HL-60/S4 treated with retinoic acid at 250 ng/mL for 4 days and 3 days (cell line): ENCODE results near the gene ZDHHC14.
"Not testable (repeated sequence)": the region's sequence is repeated elsewhere in the genome, so short reads cannot be mapped to it uniquely, and the experiment has no call there.

Source experiments
- in situ Hi-C: fragments of 300-500 bp; cut with MboI; formaldehyde crosslinking; loops from 2 replicates; pipeline ENCODE4 v1.7.0; 2022; ENCODE audit warnings: low sequenced_read_pairs

The ZDHHC14 gene

DNA sequence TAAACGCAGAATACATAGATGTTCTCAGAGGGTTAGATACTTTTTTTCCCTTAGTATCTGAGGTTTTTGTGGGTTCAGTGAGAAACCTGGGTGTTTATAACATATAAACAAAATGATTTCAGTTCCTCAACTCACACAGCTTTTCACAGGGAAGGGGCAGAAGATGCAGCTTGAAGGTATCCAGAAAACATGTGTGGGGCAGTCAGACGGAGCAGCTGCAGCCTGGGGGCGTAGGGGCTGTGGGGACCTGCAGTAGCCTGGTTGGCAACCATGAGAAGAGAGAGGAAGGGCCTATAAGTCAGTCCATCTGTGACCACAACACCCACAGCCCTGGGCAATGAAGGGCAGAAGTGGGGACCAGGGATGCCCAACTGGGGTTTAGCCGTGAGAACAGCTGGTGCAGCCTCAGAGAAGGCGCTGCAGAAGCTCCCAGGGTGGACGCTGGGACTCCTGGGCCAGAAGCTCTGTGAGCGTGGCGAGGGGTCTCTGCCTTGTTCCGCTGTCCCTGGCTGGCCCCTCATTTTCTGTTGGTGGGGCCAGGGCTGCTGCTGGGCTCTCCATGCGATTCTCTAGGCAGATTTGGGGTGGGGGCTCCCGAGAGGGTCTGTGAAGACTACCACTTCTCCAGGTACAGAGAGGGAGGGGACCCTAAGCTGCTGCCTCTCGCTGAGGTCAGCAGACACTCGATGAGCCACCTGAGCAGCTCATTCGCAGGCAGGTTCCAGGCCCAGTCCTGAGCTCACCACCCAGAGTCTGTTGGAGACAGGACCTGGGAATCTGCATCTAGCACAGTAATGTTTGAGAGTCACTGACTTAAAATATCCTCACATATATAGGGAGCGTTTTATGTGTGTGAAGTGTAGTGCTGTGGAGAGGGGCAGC lies 181.2 kb downstream of the ZDHHC14 start:
- in situ Hi-C loops, result no loop called here

DNA sequence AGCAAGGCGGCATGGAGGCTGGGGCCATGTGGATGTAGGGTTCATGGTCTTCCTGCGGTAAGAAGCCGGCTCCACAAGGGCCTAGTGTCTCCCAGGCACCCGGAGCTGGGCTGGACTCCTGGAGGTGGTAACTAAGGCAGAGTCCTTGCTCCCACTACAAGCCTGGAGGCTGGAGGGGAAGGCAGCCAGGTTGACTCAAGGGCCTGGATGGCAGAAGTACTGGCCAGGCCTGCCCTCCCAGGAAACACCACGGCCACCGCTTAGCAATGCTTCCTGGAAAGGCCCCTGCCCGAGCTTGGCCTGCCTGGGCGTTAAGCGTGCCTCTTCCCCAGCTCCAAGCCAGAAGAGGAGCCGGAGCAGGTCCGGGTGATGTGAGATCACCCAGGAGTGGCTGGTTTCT lies 182.0 kb downstream of the ZDHHC14 start:
- in situ Hi-C loops, result no loop called here

DNA sequence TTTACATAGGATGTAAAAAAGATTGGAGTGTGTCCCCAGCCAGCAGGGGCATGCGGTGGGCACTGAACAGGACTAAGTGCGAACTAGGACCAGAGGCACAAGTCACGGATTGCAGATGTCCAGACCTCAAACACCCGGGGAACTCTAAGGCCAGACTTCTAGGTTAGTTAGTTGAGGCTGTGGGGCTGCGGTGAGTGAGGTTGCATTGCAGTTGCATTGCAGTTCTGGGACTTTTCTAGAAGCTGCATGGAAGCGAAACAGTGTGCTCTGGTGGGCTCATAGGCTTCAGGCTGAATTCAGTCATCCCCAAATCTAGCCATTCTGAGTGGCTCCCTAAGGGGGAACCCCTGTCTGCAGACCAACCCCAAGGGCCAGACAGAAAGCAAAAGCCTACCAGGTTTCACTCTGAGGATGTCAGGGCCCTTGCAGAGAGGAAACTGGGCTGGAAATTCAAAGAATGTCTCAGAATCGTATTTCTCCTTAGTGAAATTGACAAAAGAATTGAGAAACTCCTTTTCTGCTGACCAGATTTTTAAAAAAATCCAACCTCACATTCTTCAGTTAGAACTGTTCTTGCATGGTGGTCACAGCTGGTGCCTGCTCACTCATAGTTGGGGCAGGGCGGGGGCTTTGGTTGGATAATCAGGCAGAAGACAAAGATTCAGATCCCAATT lies 182.8 kb downstream of the ZDHHC14 start:
- in situ Hi-C loops, result no loop called here

DNA sequence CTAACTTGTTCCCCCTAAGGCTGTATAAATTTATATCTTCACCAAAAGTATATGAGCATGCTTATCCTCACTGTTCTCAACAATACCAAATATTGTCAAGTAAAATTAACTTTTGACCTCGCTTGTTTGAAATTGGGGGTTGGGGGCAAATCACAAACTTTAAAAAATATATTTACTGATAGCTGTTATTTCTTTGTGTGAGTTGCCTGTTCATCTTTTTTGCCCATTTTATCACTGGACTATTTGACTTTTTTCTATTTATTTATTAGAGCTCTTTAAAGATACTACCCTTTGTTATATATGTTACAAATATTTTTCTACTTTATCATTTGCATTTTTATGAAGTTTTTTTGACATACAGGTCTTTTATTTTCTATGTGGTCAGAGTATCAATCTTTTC lies 187.7 kb downstream of the ZDHHC14 start:
- in situ Hi-C loops, result no loop called here

DNA sequence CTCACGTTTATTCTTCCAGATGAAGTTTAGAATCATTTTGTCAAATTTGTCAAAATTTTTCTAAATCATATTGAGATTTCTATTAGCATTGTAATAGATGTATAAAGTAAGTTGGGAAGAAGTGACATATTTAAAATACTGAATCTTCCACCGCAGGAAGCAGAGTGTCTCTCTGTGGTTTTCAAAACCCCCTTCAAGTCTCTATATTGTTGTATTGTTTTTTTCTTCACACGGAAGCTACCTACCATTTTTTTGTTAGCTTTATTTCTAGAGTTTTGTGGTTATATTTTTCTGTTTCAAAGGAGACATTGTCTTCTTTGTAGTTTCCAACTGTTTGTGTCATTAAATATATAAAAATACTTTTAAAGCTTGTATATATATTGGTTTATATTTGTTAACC lies 188.6 kb downstream of the ZDHHC14 start:
- in situ Hi-C loops, result no loop called here

DNA sequence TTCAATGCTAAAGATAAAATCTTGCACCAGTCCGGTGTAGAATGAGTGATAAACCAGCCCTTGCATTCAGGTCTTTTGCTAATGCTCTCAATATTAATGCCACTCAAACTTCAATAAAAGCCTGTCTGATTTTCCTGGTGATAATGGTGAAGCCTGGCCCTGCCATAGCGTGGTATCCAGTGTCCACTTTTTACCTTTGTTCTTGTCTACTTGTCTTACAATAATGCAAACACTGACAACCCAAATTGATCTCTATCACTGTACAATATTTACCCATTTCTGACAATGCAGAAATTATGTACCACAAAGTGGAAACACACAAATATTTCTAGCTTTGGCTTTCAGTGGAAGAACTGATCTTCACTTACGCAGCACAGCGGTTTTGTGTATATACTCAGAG lies 189.1 kb downstream of the ZDHHC14 start:
- in situ Hi-C loops, result no loop called here

DNA sequence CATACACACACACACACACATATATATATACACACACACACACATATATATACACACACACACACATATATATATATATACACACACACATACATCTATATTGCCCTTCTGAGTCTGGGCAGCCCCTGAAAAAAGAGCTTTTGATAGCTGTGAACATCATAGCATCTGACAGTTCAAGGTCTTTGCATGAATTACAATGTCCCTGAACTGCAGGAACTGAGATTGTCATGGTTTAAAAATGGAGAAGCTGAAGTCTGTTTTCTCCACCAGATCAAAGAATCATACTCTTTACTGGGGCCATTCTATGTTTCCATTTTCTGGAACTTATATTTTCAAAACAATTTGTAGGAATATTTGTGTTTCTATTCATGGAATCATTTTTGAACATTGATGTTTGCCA lies 189.8 kb downstream of the ZDHHC14 start:
- in situ Hi-C loops, result no loop called here

DNA sequence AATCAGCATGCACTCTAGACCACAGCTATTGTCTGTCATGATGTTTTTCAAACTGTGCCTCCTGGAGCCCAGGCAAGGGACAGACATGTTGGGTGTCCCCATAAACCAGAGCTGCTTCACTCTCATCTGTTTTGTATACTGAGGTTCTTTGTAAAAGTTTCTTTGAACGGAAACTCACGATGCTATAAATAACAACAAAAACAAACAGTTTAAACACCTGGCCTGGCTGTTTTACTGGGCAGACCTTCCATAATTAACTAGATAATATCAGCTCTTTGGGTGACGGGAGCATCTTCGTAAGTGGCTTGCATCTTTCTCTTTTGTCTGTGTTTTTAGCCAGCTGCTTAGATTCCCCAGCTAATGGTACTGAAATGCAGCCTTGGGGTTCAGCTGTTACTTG lies 190.3 kb downstream of the ZDHHC14 start:
- in situ Hi-C loops, result no loop called here

DNA sequence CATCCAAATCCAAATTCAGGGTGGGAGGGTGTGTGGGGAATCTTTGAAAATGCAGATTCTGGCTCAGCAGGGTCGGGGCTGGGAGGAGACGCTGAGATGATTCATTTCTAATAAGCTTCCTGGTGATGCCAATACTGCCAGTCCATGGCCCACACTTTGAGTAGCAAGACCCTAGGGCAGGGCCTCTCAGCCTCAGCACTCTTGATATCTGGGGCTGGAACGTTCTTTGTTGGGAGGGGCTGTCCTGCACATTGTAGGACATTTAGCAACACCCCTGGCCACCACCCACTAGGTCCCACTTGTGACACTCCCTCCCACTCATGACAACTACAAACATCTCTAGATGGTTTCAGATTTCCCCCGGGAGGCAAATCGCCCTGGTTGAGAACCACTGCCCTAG lies 191.0 kb downstream of the ZDHHC14 start:
- in situ Hi-C loops, result no loop called here

DNA sequence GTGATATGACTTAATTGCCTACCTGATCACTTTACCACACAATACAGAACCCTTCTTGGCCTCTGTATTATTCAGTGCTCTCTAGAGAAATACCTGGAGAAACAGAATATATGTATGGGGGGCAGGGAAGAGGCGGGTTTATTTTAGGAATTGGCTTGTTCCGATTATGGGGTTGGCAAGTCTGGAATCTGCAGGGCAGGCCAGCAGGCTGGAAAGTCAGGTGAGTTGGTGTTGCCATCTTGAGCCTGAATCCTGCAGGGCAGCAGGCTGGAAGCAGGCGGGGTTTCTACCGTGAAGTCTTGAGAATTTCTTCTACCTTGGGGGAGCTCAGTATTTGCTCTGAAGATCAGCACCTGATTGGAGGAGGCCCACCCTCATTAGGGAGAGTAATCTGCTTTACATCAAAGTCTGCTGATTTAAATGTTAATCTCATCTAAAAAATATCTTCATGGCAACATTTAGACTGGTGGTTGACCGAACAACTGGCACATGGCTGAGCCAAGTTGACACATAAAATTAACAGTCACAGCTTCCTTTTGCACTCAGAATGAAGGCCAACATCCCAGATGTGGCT lies 193.9 kb downstream of the ZDHHC14 start:
- in situ Hi-C loops, result no loop called here

DNA sequence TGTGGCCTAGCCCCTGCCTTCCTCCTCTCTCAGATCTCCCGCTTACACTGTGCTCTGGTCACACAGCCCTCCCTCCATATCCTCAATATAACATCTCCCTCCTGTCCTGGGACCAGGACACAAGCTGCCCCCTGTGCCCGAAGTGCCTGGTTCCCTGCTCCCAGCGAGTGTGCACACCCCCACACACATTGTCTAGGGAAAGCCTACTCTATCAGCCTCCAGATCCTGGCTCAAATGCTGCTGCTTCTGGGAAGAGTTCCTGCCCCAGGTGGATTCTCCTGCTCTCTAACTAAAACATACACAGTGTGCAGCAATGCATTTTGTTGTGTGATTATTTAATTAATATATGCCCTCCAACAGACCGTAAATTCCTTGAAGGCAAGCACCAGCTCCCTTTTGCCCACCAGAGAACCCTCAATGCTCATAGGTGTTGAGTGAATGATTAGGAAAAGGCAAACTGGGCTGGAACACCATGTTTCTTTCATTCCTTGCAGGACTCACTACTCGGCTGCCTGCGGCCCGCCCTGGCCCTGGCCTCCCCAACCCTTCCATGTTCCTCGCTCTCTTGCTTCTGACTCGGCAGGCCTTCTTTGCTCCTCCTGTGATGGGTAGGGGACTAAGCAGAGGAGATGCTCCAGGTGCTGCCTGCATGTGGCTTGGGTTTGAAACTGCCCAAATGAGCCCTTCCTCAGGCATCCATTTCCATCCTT lies 194.6 kb downstream of the ZDHHC14 start:
- in situ Hi-C loops, result no loop called here

DNA sequence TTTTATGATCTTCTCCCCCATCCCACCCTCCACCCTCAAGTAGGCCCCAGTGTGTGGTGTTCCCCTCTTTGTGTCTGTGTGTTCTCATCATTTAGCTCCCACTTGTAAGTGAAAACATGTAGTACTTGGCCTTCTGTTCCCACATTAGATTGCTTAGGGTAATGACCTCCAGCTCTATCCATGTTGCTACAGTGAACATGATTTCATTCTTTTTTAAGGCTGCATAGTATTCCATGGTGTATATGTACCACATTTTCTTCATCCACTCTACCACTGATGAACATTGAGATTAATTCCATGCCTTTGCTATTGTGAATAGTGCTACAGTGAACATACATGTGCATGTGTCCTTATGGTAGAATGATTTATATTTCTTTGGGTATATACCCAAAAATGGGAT lies 196.0 kb downstream of the ZDHHC14 start:
- in situ Hi-C loops, result not testable (repeated sequence)

DNA sequence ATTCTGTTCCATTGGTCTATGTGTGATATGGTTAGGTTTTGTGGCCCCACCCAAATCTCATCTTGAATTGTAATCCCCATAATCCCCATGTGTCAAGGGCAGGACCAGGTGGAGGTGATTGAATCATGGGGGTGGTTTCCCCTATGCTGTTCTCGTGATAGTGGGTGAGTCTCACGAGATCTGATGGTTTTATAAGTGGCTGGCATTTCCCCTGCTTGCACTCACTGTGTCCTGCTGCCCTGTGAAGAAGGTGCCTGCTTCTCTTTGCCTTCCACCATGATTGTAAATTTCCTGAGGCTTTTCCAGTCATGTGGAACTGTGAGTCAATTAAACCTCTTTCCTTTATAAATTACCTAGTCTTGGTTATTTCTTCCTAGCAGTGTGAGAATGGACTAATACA lies 197.5 kb downstream of the ZDHHC14 start:
- in situ Hi-C loops, result not testable (repeated sequence)

DNA sequence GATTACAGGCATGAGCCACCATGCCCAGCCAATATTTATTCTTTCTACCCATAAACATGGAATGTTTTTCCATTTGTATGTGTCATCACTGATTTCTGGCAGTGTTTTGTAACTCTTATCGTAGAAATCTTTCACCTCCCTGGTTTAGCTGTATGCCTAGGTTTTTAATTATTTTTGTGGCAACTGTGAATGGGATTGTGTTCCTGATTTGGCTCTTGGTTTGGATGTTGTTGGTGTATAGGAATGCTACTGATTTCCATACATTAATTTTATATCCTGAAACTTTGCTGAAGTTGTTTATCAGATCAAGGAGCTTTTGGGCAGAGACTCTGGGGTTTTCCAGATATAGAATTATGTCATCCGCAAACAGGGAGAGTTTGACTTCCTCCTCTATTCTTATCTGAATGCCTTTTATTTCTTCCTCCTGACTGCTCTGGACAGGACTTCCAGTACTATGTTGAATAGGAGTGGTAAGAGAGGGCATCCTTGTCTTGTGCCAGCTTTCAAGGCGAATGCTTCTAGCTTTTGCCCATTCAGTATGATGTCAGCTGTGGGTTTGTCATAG lies 198.6 kb downstream of the ZDHHC14 start:
- in situ Hi-C loops, result no loop called here

DNA sequence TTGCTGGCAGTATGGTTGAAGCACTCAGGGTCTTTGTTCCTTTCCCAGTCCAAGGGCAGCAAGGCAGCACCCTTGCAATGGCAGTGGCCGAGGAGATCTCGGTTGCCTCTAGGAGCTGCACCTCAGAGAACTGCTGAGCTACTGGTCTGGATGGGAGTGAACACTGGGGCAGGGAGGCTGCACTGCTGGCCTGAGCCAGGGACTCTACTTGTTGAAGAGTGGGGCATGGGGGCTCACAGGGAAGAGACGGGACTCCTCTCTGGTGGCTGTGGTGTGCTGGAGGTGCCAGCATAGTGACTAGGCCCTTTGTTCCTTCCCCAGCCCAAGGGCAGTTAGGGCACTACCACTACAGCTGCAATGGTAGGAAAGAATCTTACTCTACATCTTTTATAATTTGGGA lies 203.0 kb downstream of the ZDHHC14 start:
- in situ Hi-C loops, result no loop called here

DNA sequence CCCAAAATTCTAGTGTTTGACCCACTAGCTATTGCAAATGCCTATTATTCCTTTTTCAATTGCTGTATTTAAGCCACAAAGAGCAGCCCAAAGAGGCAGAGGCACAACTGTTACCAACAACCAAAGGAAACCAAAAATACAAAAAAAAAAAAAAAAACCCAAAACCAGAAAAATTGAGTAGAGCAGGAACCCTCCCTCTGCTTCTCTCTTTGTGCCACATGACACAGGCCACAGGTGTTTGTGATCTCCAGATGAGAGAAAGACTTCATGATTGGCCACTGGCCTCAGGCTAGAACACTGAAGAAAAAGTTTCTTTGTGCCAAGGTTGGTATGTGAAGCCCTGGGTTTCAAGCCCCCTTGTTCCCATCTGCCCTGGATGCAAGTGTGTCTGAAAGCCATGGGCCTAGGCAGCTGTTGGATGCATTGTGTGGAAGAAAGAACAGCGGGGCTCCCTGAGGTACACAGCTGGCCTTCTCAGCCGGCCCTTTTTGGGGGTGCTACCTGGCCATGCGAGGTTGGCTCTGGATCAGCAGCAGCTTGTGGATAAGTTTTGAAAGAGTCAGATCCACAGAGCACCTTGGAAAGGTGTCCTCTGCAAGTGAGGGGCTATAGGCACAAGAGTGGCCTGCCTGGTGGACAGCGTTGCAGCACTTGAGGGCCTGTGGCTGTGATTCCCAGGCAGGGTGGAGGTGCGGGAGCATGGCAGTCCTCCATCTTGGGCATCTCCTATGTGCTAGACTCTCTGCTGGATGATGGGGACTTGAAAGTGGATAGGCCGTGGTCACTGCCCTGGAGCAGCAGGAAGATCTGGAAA lies 204.5 kb downstream of the ZDHHC14 start:
- in situ Hi-C loops, result no loop called here

DNA sequence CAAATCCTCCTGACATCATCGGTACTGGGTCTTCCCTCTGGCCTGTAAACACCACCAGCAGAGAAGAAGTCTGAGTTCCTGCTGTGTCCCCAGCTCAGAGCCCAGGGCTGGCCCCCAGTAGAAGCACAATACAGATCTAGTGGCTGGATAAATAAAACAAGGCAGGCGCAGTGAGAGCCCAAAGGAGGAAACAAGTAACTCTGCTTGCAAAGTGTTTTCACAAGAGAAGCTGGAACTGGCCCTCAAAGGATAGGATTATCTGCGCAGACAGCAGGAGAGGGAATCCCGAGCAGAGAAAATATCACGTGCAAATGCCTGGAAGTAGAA lies 205.1 kb downstream of the ZDHHC14 start:
- in situ Hi-C loops, result no loop called here

DNA sequence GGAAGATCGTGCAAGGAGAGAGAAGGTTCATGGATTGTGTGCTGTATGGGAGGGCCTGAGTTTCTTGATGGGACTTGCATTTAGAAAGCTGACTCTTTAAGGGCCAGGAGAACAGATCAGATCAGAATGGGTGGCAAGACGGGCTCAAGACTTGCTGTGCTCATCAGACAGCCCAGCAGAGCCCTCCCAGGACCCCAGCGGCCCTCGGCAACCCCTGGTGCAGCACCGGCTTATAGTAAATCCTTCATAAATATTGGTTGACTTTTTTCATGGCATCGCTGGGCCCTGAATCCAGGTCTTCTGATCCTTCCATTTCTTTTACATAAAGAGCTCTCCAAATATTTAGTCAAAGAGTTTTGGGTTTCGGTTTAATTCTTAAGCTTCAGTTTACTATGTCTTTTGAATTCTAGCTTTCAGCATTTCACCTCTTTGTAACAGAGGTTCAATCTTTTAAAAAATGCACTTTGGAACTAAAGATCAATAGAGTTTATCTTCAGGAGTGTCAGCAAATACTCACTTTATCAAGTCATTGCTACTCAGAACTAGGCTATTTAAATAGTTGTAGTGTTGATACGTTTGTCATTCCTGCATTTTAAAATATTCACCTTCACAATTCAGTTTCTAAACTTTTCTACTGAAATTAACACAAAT lies 205.6 kb downstream of the ZDHHC14 start:
- in situ Hi-C loops, result no loop called here

DNA sequence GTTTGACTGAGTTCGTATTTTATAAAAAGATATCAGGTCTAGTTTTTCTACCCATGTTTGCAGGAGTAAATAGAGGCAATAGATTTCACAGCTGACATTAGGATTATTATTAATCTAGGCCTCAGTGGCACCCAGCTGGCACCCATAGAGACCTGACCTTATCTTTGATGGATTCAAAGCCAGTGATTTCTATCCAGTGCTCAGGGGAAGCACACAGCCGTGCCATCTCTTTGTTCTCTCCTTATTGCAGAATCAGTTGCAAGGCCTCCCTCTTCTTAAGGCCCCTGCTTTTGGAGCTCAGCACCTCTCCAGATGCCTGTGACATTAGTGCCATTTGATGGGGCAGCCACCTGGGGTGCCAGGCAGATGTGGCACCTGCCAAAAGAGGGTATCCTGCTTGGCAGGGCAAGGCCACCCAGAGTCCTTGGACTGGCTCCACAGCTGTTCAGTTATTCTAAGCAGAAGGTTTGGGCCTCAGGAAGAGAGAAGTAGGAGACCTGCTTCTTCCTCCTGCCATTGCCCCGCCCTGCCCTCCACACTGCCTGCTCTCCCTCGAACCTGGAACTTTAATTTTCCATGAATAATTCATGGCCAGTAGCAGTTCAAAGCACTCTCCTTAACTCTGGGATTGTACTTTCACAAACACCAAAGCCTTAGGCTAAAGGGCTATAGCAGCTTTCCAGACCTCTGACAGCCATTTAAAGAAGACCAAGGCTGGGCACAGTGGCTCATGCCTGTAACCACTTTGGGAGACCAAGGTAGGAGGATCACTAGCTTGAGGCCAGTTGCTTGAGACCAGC lies 206.3 kb downstream of the ZDHHC14 start:
- in situ Hi-C loops, result no loop called here
